ENCODE measurements around the gene MLLT3.

- TF ChIP-seq, protein P1, sequence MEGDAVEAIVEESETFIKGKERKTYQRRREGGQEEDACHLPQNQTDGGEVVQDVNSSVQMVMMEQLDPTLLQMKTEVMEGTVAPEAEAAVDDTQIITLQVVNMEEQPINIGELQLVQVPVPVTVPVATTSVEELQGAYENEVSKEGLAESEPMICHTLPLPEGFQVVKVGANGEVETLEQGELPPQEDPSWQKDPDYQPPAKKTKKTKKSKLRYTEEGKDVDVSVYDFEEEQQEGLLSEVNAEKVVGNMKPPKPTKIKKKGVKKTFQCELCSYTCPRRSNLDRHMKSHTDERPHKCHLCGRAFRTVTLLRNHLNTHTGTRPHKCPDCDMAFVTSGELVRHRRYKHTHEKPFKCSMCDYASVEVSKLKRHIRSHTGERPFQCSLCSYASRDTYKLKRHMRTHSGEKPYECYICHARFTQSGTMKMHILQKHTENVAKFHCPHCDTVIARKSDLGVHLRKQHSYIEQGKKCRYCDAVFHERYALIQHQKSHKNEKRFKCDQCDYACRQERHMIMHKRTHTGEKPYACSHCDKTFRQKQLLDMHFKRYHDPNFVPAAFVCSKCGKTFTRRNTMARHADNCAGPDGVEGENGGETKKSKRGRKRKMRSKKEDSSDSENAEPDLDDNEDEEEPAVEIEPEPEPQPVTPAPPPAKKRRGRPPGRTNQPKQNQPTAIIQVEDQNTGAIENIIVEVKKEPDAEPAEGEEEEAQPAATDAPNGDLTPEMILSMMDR (IDR thresholded peaks at IDR 0.05; ENCODE audit: poor library complexity) = no peak
- no peak for TF ChIP-seq EZH2 (IDR thresholded peaks at IDR 0.05; ENCODE audit: borderline replicate concordance)
These were observed 52.8 kb downstream of the MLLT3 start for GRCh38 chr9:20569525-20569924.
